H54 (cell line): ENCODE measurements around the gene GALNT9.
"Not testable (repeated sequence)": the region's sequence is repeated elsewhere in the genome, so short reads cannot be mapped to it uniquely, and the experiment has no call there.

Experiments used
- DNase-seq: peaks from one replicate; pipeline ENCODE4 v3.0.0; 2011; ENCODE audit warnings: low spot score, mixed read lengths; ENCODE audit not compliant: insufficient read length
- FAIRE-seq: peaks from 3 replicates; lab custom pipeline; 2011; peaks lifted over from hg19 to GRCh38; lab: Jason Lieb, UNC
- POLR2A ChIP-seq: IDR thresholded peaks from 2 replicates; pipeline ENCODE4 v1.6.1; 2011; ENCODE audit warnings: low read depth, mild to moderate bottlenecking, low read length

Gene GALNT9

DNA sequence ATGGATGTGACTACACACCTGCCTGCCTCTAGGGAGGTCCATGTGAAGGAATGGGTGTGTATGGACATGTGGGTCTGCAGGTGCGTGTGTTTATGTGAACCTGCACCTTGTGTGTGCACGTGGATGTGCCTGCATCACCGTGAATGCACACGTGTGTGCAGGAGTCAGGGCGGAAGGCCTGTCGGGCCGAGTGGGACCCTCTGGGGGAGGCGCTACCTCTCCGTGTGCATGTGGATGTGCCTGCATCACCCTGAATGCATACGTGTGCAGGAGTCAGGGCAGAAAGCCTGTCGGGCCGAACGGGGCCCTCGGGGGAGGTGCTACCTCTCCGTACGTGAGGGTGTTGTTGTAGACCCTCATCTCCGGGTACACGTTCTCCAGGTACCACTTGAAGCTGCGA, 128.6 kb downstream of the GALNT9 start:
- FAIRE-seq, result no peak
- no peak for TF ChIP-seq POLR2A
- DNase-seq, result no peak

DNA sequence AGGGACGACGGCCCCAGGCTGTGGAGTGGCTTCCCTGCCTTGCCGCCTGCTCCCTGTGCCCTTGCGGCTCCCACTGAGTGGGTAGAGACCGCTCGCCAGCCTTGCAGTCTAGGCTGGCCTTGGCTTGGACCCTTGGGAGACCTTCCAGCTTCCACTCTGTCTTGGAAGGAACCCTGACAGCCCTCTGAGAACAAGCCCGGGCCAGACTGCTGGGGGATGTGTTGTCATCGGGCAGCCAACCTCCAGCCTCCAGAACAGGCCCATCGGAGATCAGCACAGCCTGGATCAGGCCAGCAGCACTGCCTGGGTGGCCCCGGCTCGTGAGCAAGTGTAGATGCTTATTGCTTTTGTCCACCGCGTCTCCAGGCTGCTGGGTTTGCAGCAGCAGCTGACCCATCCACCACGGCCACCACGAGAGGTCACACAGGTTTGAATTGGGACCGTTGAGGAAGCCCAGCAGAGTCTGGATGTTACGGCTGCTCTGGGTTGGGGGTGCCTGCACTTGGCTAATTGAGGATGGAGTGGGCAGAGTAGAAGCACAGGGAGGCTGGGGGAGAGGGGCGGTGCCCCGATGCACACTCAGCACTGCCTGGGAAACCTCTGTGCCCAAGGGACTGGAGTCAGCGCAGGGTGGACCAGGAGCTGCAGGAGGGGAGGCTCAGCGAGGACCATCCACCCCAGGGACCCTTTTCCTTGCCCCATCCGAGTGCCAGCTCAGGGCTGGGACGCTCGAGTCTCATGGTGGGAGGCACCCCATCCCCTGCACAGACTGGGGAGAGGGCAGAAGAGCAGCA, 129.7 kb downstream of the GALNT9 start:
- no peak for TF ChIP-seq POLR2A
- FAIRE-seq (no peak), DNase-seq (no peak)

DNA sequence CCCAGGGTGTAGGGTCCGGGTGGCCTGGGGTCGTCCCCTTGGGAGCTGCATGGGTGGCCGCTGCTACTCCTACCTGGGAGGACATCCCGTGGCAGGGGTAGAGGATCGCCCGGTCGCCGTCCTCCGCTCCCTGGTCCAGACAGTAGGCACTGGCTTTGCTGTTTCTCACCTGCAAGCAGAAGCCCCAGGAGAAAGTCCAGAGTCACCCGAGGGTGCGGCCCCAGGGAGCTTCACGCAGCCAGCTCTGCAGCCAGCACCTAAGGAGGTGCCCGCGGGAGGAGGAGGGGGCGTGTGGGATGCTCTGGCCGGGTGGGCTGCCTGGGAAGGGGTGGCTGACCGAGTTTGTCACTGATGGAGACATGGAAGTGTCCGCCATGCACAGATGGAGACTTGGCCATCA, 130.3 kb downstream of the GALNT9 start:
- FAIRE-seq (no peak), DNase-seq (no peak)
- TF ChIP-seq POLR2A, result no peak

DNA sequence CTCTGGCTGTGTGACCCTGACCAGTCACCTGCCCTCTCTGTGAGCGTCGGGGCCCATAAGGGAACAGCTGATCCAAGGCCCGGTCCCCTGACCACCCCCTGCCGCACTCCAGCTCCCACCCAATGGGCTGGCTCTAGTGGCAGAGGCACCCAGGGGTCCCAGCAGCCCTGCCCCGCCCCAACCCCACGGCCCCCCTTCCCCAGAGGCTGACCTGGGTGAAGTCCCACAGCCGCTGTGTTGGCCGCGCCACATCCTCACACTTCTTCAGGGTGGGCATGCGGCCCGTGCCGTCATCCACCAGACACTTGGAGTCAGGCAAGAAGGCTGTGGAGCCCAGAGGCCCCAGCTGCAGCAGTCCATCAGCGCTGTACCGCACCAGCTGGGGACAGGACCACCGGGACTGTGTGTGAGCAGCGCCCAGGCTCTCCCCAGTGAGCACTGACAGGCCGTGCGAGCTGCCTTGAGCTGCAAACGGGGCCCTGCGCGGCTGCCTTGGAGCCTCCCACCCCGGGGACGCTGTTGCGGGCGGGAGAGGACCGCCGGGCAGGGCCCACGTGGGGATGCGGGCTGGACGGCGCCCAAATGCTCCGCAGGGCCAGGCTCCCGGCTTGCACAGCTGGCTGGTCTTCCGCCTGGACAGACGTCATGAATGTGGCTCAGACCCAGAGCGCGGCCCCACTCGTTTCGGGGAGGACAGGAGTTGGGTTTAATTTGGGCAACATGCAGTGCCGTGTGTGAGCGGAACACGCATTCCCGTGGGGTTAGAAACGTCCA, 131.6 kb downstream of the GALNT9 start:
- no peak for FAIRE-seq
- no peak for DNase-seq
- no peak for TF ChIP-seq POLR2A

DNA sequence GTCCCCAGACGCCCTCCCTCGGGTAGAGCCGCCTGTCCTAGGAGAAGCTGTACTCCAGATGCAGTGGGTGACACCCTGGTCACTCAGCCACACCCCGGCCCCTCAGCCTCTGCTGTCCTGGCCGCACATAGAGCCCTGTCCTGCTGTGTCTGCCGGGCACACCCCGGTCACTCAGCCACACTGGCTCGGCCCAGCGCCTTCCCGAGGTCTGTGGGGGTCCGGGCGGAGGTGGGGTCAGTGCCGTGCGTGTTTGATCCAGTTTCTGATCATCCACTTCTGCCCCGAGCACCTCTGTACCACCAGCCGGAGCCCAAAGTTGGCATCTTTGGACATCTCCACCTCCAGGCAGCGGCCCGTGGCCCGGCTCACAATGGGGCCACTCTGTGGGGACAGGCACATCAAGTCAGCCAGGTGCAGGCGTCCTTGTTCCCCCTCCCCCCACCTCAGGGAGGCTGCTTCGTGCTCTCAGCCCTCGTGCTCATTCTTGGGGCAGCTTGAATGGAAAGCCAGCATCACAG, 132.5 kb downstream of the GALNT9 start:
- DNase-seq (no peak), FAIRE-seq (no peak)
- no peak for TF ChIP-seq POLR2A

DNA sequence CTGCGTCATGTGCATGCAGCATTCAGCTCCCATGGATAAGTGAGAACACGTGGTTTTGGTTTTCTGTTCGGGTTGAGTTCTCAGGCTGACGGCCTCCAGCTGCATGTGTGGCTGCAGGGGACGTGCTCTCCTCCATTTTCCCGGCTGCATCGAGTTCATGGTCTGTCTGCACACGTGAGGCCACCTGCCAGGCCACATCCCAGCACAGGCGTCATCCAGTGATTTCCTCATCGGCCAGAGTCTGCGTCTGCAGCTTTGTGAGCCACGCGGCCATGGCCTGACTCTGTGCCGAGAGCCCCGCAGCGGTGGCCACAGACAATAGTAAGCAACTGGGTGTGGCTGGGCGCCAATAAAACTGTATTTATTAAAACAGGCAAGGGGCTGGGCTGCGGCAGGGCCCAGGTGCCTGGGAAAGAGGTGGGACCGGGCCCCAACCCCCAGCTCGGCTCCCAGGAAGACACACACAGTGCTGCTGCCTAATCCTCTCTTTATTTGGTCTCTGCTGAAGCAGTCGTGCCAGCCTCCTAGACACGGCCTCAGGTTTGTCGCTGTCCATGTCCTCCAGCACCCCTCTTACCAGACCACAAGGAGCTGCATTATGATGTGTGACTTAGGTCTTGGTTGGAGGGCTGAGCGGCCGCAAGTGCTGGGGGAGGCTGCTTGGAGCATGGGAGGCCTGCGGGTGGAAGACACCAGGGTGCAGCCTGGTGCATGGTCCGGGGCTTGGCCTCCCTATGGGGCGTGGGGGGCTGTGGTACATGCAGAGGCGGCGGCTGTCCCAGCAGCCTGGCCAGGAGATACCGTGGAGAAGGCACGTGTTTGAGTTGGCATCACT, 133.1 kb downstream of the GALNT9 start:
- no peak for FAIRE-seq
- no peak for DNase-seq
- TF ChIP-seq POLR2A, result no peak

DNA sequence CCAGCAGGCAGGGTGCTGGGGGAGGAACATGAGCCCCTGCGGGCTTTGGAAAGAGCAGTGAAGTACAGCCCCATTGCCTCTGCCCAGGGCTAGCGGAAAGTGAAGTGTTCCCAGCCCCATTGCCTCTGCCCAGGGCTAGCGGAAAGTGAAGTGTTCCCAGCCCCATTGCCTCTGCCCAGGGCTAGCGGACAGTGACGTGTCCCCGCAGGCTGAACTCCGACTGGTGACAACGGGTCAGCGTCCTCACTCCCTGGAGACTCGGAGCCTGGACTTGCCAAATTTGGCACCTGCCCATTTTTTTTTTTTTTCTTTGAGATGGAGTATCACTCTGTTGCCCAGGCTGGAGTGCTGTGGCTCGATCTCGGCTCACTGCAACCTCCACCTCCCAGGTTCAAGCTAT, 134.1 kb downstream of the GALNT9 start:
- FAIRE-seq, result not testable (repeated sequence)

DNA sequence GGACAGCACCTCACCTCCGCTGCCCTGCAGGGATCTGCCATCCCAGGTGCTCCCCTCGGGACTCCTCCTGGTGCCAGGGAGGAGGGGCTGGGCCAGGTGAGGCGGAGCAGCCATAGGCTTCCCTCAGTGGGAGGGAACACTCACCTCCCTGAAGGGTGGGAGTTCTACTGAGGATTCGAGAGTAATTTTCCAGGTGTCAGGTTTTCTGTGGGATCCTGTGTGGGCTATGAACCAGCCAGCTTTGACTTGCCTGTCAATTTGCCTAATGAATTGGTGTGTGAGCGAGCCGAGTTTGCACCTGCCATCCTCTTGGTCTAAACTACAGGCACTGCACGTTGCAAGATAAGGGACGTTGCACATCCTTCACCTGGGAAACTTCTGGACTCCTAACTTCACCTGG, 134.8 kb downstream of the GALNT9 start:
- no peak for TF ChIP-seq POLR2A
- FAIRE-seq, result no peak
- no peak for DNase-seq

More for the DNA sequence above, 134.1 kb downstream of the GALNT9 start:
- not testable (repeated sequence) for DNase-seq

DNA sequence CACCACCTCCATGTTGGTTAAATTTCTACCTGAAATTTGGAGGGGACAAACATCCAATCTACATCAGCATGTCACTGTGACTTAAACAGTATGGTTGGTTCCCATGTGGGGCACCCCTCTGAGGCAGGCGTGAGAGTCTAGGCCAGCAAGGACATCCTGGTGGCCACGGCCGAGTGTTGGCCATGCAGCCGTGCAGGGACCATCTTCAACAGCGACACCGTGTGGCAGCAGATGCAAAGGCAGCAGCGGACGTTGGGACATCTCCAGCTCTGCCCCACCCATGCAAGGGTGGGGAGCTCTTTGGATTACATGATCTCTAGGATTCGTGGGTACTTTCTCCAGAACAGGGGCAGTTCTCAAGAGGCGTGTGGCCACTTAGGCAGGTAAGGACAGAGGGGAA, 135.3 kb downstream of the GALNT9 start:
- TF ChIP-seq POLR2A, result no peak
- DNase-seq, result peak; percentile 42
- no peak for FAIRE-seq

DNA sequence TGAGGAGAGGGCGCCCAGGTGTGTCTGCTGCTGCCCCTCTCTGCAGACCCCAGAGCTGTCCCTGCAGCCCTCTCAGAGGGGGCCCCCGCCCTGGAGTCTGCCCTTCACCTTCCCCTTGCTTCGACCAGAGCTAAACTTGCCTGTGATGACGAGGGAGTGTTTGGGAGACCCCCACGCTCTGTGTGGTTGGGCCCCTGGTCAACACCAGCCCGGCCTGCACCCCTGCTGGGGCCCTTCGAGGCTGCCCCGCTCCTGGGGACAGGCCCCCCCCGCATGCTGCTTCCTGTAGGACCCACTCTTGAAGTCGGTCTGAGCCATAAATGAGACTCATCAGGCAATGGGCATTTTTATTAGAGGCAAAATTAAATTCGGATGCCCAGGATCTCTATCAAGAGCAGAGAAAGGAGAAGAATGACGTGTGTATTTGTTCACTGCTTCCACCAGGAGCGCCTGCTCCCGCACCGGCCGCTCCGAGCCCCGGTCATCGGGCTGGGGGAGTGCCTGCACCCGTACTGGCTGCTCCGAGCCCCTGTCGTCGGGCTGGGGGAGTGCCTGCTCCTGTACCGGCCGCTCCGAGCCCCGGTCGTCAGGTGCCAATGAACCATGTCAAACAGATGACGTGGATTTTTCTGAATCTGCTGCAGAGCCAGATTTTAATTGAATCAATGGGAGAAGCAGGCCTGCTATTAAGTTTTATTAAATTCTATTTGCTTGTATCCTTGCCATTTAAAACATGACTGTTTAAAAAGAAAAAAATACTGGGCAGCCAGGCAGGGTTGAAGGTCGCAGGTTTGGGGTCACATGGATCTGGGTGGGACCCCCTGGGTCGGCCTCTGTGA, 137.5 kb downstream of the GALNT9 start:
- FAIRE-seq, result no peak
- no peak for TF ChIP-seq POLR2A
- DNase-seq, result no peak

DNA sequence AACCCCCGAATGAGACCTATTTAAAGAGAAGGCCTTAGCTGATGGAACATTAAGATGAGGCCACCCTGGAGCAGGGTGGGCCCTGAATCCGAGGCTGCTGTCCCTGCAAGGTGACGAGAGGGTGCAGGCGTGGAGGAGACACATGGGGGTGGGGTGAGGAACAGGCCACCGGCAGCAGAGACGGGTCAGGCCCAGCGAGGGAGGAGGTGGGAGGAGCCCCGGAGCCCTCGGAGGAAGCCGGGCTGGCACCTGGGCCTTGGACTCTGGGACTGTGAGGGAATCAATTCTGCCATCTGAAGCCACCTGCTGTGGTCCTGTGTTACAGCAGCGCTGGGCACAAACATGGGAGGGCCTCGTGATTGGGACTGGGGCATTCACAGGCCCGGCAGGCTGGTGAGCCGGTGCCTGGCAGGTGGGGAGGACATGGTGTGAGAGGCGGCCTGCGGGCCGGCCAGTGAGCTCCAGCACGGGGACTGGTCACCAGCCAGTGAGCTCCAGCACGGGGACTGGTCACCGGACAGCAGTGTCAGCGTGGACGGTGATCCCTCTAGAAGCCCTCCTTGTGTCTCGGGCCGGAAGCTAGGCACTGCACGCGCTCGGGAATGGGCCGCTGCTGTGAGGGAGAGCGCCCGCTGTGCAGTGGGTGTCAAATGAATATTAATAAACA, 138.4 kb downstream of the GALNT9 start:
- FAIRE-seq (no peak), DNase-seq (no peak)
- no peak for TF ChIP-seq POLR2A

DNA sequence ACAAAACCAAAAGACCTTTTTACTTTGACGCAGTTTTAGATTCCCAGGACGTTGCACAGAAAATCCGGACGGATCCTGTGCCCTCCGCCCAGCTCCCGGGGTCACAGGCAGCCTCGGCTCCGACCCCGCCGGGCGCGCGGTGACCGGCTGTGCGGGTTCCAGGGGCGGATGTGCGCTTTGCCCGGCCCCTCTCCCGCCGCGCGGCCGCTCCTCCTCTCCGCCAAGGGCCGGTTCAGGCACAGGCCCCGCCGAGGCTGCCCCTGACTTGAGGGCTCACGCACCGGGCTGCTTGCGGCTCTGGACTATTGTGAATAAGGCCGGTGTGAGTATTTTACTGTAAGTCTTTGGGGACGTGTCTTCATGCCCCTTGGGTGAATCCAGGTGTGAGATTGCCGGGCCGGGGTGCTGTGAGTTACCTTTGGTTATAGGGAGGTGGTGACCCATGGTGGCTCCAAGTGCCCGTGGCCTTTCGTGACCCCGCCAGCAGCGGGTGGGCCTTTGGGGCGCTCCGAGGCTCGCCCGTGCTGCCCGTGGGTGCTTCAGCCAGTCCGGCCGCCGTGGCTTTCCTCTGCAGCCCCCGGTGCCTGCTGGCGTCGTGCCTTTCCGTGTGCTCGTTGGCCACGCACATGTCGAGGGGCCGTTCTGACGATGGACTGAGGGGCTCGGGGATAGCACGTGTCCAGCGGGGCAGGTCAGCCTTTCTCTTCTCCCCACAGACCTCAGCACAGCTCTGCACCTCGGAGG, 139.2 kb downstream of the GALNT9 start:
- TF ChIP-seq POLR2A, result no peak
- FAIRE-seq (no peak), DNase-seq (peak; percentile 50)
